GM18511 (cell line): ENCODE data around the gene RCN2.

Experiments
- ATAC-seq: cut with Tn5 transposase; IDR thresholded peaks from one replicate; pipeline ENCODE4 v1.9.1; 2021; ENCODE audit warnings: mild to moderate bottlenecking, moderate library complexity; ENCODE audit not compliant: unreplicated experiment

Gene RCN2

GRCh38 chr15:76973362-76973743 is 41.8 kb downstream of the RCN2 start:
- no peak for ATAC-seq

- ATAC-seq = no peak
Observed at GRCh38 chr15:76973906-76974305, 42.4 kb downstream of the RCN2 start.

GRCh38 chr15:76974456-76975036 is 43.0 kb downstream of the RCN2 start:
- no peak for ATAC-seq

DNA sequence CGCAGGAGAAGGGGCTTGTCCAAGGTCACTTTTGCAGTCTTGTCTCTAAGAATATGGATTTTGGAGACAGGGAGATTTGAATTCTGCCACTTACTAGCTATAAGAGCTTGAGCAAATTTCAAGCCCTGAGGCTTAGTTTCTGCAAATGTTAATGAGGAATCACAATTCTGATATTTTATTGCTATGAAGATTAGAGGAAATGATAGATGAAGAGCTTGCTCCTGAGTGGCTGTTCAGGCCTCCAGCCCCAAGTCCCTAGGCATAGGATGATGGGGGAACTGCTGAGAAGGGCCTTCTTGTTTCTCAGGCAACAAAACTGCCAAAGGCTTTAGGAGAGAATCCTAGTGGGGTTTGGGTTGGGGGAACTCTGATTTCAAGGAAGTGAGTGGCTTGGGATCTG is 44.6 kb downstream of the RCN2 start:
- no peak for ATAC-seq

- no peak for ATAC-seq
Observed at GRCh38 chr15:76976572-76977270, 45.2 kb downstream of the RCN2 start.

DNA sequence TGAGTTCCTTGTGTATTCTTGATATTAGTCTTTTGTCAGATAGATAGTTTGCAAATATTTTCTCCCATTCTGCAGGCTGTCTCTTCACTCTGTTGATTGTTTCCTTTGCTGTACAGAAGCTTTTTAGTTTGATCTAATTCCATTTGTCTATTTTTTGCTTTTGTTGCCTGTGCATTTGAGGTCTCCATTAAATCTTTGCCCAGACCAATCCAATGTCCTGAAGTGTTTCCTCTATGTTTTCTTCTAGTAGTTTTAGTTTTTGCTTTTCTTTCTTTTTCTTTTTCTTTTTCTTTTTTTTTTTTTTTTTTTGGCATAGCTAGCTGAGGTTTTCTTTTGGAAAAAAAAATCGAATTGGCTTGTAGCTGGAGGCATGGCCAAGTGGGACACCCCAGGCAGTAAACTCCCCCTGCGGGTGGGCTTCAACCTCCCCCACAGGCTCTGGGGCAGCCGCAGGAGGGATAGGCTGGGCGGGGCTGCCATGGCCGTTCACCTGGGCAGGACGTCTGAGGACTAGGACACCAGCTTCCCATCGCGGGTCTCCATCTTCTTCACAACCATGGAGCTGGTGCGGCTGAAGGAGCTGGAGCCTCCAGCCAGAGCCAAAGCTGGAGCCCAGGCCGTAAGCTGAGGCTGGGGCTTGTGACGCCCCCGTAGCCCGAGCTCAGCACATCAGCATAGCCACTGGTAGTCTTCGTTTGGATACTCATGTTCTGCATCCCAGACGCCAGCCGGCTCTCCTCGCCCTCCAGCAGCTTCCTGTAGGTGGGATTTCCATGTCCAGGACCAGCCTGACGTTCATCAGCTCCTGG is 47.2 kb downstream of the RCN2 start:
- no peak for ATAC-seq

GRCh38 chr15:76979331-76979925 is 47.9 kb downstream of the RCN2 start:
- no peak for ATAC-seq

GRCh38 chr15:76979996-76980520 is 48.5 kb downstream of the RCN2 start:
- no peak for ATAC-seq

DNA sequence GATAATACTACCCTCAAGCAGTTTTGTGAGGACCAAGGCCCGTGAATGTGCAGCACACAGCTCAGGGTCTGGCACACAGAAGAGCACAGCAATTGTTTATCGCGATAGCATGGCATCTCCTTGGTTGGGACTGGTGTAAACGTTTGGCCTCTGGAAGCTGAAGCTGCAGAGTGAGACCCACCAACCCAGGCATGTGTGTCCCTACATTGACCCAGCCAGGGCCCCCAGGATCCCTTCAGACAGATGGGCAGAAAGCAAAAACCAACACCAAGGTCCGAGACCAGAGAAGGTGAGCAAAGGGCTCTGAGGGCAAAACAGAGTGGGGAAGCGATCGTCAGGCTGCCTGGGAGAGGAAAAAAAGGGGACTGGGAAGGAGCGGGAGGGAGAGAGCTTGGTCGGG is 50.8 kb downstream of the RCN2 start:
- no peak for ATAC-seq

DNA sequence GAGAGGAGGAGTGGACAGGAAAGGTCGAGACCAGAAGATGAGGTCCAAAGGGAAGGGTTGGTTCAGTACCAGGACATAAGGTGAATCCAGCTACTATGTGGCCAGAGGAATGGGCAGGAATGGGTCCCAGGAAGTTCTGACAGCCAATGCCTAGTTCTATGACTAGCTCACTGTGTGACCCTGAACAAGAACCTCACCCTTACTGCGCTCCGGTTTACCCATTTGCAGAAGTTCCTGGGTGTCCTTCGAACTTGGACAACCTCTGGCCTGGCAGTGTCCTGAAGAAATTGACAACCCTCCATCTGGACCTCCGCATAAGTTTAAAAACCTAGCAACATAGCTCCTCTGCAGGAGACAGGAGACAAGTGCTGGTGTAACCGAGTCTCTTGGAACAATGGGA is 51.2 kb downstream of the RCN2 start:
- no peak for ATAC-seq

DNA sequence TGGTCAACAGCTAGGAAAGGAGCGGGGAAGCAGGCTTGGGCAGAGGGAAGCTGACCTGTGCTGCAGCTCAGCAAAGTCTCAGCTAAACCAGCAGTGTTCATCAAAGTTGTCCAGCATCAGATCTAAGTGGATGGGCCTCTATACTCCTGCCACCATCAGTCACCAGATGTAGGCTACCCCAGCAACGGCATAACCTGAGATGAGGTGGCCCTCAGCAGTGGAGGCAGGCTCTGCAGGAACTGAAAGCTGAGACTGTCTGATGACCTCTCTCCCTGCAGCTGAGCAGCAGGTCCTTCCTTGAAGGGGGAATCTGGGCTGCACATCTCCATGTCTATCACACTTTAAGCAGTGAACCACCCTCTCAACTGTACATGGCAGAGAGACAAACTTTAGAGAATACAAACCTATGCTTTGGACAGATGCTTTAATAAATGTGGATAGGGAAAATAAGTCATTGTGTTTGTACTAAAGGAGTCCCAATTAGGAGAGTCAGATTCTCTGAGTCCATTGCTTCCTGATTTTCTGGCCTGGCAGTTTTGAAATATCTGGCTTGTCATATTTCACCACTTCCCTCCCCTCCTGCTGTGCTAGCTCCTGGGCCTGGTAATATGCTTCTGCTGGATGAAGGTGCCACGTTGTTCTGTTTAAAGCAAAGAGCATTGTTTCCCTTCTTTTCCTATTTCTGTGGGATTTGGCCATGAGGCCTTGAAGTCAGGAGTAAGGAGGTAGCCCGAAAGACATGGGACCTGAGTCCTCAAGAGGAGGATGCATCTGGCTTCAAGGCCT is 52.2 kb downstream of the RCN2 start:
- no peak for ATAC-seq

DNA sequence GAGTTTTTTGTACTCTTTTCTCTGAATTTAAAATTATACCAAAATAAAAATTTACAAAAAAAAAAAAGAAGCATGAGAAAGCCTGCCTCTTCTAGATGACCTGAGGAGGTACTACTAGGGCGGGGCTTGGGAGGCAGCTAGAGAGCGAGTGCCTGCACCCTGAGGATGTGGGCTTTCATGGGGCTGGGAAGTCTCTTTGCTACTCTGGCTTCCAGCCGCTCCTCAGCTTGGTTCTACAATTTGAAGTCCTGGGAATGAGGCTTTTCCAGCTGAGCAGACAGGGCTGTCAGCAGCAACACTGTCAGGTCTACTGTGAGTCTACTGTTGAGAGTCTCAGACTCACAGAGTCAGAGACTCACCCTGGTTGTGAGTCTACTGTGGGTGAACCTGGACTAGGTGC is 55.2 kb downstream of the RCN2 start:
- ATAC-seq = no peak

- ATAC-seq = no peak
Observed at GRCh38 chr15:76987276-76987675, 55.7 kb downstream of the RCN2 start.

DNA sequence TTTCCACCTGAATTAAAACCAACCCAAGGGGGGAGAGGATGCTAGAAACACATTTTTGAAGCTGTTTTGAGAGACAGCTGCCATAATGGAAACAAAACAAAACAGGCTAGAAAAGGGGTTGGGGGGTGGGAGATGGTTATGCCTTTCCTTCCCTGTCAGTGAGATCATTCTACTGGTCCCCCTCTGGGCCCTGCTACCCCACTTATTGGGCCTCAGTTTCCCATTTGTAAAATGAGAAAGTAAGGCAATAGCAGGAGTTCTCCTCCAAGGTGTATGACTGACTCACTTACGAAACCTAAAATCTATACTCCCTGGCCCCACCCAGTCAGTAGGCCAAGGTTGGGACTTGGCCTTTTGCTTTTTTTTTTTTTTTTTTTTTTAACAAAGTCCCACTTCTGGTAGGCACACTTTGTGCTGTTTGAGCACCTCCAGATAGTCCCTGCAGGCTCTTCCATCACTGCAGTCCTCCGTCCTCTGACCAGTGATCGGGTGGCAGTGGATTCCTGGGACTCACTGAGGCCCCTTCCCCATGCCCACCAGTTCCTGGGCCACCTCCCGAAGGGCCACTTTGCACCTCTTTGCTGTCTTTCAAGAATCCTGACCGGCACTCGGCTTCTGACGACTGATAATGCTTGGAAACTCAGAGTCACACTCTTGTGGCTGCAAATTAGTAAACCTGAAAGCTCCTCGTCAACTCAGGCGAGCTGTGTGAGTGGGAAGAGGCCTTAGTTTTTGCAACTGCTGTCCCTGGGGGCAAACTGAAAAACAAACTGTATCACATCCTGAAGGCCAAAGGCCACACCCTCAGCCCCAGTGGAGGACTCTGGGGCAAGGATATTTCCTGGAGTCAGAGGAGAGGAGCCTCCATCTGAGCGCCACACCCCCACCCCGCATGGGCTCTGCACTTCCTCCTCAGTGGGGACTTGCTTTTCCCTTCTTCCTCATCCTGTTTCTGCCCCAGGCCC is 56.6 kb downstream of the RCN2 start:
- peak; percentile 87 for ATAC-seq

- no peak for ATAC-seq
Observed at GRCh38 chr15:76988867-76989780, 57.6 kb downstream of the RCN2 start.

DNA sequence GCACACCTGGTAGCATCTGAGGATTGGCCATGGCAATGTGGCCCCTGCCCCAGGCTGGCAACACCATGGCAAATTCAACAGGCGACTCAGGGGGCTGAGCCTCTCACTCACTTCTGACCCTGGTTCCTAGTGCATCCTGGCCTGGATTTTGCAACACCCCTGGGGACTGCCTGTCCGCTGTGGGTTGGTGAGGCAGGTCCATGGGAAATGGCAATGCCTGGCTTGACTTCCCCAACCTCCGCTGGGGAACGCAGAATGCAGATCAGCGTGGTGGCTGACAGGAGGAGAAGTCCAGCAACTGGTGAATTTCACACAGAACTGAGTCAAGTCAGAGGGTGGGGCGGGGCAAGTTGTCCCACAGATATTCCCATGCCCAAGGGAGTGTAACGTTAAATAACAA is 59.5 kb downstream of the RCN2 start:
- no peak for ATAC-seq

GRCh38 chr15:76991741-76992645 is 60.4 kb downstream of the RCN2 start:
- ATAC-seq = no peak
